ENCODE results near the gene INPP5D.
"Not testable (repeated sequence)": the region's sequence is repeated elsewhere in the genome, so short reads cannot be mapped to it uniquely, and the experiment has no call there.

INPP5D gene

GRCh38 chr2:233053928-233054784, 6.0 kb upstream of the INPP5D start:
- peak; percentile 58 for DNase-seq (ENCODE audit: low read depth)

GRCh38 chr2:233055362-233055761, 4.8 kb upstream of the INPP5D start:
- DNase-seq (ENCODE audit: low read depth) = no peak

DNA sequence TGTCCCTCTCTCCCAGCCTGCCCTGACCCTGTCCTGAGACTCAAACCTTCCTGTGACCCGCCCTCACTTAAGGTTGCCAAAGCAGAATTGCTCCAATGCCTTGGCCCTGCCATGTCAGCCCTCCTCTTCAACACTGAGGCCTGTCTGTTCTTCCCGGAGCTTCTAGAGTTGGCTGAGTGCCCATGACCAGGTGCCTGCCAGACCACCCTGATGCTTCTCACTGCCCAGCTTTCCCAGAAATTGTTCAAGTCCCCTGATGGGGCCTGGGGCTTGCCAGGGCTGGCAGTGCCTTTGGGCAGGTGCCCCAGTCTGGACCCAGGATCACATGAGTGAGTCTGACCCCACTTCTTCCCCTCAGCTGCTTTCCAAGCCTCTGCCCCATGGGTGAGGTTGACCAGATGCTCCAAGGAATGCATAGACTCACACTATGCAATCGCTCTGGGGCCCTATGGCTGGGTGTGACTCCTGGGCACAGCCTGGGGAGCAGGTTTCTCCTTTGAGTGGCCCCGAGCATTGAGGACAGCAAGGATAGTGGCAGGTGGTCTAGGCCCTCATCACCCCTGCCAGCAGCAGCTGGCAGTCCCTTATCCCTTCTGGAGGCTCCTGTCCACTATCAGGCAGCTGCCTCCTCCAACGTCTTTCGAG, 3.1 kb upstream of the INPP5D start:
- DNase-seq (ENCODE audit: low read depth) = no peak

DNA sequence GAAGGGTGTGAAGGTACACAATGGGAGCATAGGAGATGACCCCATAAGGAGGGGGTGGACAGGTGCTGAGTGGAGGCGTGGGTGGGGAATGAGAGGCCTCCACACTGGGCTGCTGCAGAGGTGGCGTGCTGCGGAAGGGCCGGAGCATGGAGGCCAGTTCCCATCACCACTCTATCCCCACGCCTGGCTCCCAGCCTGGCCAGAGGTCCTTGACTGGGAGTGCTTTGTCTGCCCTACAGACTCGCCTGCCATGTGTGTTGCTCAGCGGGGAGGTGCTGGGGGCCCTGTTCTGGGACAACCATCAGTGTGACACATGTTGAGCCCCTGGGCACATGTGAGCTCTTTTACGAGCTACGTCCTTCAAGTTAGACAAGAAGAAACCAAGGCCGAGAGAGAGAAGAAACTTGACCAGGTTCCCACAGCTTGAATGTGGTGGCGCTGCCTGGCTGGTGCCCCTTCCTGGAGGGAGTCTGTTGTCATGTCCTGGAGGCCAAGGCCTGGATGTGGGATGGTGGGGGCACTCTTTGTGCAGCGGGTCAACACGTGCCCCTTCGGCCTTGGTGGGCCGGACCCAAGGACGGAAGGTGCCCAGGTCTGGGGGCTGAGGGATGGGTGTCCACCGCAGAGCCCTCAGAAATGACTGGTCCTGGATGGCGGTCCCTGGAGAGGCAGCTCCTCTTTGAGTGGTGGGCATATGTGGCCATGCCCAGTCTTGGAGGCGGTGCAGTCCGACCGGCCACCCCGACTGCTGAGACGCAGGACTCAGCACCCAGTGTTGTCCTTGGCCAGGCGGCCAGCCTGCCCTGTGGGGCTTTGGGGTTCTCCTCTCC, 1.2 kb upstream of the INPP5D start:
- DNase-seq (ENCODE audit: low read depth) = no peak

DNA sequence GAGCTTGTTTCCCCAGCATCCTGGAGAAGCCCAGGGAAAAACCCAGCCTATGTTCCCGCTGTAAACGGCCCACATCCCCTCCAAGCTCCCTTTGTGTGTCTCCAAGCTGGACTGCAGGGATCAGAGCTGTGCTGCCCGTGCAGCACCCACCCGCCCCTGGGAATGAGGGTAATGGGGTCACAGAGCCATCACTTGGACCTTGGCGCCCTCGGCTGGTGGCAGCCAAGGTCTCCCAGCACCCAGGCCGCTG, 670 bp upstream of the INPP5D start:
- DNase-seq (ENCODE audit: low read depth) = no peak

DNA sequence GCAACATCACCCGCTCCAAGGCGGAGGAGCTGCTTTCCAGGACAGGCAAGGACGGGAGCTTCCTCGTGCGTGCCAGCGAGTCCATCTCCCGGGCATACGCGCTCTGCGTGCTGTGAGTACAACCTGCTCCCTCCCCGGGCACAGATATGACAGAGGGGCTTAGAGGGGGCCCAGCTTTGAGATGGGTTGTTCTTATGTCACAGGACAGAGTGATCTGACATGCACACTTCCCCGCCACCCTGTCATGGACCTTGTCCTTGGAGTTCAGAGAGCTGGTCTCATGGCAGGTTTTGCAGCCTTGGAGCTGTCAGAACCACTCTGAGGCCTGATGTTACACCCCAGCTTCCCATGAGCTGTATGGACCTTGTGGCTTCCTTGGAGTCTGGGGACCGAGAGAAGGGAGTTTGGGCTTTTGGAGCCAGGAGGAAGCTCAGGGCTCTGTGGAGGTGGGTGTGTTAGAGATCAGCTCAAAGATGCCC, 398 bp downstream of the INPP5D start:
- no peak for DNase-seq (ENCODE audit: low read depth)

DNA sequence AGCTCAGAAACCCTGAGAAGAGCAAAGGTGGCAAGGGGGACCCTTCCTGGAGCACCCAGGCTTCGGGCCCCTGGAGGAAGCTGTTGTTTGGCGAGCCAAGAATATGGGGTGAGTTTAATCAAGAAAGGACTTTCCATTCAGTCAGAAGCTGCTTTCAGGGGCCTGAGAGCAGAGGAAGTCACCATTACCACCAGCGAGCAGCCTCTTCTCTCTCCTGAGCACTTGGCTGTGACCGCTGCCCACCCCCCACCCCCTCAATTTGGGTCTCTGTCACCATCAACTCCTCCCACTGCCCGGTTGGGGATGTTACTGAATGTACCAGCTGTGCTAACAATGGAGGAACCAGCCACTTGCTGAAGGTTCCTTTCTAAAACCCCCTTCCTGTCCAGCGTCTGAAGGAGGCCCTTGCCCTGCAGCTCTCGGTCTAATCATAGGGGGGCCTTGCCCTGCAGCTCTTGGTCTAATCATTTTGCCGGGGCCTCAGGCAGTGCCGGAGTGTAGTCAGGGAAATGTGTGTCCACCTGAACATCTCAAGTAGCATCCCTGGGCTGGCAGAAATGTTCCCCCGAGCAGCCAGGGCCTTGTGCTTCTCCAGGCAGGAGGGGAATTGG, 943 bp downstream of the INPP5D start:
- no peak for DNase-seq (ENCODE audit: low read depth)

DNA sequence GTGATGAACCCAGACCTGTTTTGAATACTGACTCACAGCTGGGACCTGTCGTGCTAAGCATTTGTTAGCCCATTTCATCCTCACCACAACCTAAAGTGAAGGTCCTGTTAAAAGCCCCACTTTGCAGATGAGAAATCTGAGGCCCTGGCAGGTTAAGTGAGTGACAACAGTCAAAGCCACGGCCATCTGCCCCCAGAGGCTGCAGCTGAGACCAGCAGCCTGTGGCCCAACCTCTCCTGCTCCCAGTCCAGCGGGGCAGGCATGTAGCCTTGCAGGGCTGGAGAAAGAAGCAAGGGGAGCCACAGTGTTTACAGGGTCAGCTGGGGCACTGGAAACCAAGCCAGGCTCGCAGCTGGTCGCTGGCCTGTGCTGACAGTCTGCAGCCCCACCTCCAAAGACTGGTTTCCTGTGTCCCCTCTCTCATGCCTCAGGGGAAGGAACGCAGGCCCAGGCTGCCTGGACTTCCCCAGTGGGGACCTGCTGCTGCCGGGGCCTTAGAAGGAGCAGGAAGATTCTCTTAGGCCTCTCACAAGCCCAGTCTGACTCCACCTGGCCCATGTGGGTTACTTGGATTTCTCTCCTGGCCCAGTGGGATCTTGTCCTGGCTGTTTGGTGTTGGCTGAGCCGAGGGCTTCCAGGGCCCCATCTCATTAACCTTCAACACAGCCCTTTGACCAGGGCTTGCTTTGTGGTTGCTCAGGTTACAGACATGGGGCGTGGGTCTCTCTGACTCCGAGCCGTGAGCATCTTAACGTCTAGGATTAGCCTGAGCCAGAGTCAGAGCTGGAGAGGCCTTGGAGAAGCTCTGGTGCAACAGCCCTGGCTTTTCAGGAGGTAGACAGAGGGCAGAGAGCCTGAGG, 1.7 kb downstream of the INPP5D start:
- DNase-seq (ENCODE audit: low read depth) = no peak

DNA sequence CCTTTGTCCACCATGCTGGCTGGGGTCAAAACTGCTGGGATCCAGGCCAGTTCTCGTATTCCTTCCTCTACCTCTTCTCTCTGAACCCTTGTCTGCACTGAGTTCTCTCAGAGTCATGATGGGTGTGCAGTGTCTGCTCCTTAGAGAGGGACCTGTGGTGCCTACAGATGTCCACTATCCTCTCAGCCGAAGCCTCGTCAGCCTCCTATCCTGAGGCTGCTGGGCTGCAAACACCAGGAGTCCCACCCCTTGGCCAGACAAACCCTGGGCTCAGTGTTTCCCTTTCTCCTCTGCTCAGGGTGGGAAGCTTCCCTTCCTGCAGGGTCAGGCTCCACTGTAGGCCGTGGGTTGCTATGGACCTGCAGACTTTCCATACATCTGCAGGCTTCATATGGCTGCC, 2.3 kb downstream of the INPP5D start:
- DNase-seq (ENCODE audit: low read depth) = no peak

GRCh38 chr2:233062946-233063268, 2.8 kb downstream of the INPP5D start:
- DNase-seq (ENCODE audit: low read depth) = no peak

DNA sequence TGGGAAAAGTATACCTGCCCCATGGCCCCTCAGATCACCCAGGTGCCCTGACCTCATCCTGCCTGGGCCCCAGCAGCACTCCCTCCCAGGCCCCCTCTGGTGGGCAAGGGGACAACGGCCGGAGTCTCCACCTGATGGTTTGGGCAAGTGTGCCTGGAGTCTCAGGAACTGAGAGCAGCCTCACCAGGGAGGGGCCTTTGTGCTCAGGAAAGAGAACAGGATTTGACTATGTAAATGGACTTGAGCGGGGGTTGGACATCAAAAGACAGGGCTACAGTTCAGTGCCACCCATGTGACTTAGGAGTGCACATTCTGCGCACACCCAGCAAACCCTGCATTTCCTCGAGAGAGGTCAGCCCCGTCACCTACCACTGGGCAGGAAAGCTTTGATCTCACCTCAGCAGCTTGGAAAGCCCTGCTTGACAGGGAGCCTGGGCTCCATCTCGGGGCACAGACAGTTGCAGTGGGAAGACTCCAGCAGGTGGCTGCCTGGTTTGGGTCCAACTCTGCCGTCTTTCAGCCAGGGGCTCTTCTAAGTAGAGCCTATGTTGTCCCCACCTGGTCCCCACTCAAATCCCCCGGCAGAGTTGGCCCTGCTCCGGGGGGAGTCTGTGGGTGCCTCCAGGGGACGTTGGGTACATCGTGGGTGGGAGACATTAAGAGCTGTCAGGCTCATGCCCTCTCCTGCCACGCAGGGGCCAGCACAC, 3.3 kb downstream of the INPP5D start:
- DNase-seq (ENCODE audit: low read depth) = no peak

GRCh38 chr2:233063976-233064411, 3.9 kb downstream of the INPP5D start:
- no peak for DNase-seq (ENCODE audit: low read depth)

- no peak for DNase-seq (ENCODE audit: low read depth)
Observed at GRCh38 chr2:233064530-233065199, 4.5 kb downstream of the INPP5D start.

DNA sequence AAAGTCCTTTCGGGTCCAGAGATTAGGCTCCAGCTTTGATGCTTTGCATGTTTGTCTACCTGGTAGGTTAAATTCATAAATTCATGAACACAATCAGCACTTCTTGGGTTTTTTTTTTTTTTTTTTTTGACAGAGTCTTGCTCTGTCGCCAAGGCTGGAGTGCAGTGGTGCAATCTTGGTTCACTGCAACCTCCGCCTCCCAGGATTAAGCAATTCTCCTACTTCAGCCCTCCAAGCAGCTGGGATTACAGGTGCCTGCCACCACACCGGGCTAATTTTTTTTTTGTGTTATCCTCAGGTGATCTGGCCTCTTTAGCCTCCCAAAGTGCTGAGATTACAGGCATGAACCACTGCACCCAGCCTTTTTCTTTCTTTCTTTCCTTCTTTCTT, 5.1 kb downstream of the INPP5D start:
- DNase-seq (ENCODE audit: low read depth) = not testable (repeated sequence)

DNA sequence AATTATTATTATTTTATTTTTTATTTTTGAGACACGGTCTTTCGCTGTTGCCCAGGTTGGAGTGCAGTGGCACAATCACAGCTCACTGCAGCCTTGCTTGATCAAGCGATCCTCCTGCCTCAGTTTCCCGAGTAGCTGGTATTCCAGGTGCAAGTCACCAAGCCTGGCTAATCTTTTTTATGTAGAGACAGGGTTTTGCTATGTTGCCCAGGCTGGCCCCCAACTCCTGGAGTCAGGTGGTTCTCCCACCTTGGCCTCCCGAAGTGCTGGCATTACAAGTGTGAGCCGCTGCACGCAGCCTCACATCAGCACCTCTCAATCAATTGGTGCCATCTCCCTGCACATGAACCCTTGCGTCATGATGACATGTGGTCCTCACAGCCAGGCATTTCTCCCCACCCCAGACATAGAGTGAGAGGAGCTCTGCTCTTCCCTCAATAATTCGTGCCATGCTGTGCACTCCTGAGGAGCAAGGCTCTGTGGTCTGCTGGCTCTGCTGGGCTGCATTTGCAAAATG, 5.9 kb downstream of the INPP5D start:
- no peak for DNase-seq (ENCODE audit: low read depth)

DNA sequence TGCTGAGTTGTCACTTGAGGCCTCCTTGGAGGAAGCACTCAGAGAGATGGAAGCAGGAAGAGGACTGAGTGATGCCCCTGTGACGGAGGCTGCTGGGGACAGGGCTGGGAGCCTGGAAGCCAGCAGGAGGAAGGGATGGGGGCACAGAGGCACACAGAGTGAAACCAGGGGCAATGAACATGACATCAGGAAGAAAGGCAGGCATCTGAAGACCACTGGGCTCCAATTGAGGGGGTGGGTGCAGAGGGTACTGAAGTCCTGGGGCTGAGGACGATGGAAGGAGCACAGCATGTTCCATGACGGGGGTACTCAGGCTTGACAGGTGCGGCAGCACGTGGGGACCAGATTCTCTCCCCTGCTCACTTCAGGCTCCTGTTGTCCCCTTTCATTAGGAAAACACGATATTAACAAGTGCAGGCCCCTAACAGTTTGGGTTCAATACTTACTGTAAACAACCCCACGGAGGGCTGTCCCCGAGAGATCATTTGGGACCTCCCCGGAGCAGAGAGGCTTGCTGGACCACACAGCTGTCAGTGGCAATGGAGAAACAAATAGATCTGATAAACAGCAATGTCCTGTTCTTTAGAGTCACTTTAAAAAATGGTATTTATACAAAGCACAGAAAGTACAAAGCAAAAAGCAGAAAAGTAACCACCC, 8.7 kb downstream of the INPP5D start:
- no peak for DNase-seq (ENCODE audit: low read depth)

GRCh38 chr2:233072838-233073237, 12.7 kb downstream of the INPP5D start:
- no peak for DNase-seq (ENCODE audit: low read depth)

DNA sequence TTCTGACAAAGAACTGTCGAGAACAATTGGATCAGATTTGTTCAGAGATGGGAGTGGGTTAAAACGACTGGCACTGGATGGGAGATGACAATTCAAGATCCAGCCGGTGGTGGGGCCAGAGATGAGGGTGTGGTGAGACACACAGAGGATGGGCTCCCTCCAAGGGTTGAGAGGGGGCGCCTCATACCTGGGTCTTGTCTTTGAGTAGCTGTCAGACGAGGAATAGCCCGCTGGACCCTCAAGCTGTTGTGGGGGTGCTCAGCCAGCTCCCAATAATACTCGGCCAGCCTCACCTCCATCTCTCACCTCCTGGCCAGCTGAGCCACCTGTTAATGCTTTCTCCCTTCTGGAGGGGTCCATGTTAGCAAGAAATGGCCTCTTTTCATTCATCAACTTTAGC, 14.0 kb downstream of the INPP5D start:
- DNase-seq (ENCODE audit: low read depth) = no peak

- DNase-seq (ENCODE audit: low read depth) = no peak
Observed at GRCh38 chr2:233075141-233075965, 15.2 kb downstream of the INPP5D start.
